ENCODE measurements around the gene PPFIBP1. TPM values are rescaled to one million over a fixed set of nuclear protein-coding genes. Genes with fewer than 3 reads are reported as not detected.

PPFIBP1 gene
- total RNA-seq, 1 experiment from 2014 or later, result 88.6 TPM

DNA sequence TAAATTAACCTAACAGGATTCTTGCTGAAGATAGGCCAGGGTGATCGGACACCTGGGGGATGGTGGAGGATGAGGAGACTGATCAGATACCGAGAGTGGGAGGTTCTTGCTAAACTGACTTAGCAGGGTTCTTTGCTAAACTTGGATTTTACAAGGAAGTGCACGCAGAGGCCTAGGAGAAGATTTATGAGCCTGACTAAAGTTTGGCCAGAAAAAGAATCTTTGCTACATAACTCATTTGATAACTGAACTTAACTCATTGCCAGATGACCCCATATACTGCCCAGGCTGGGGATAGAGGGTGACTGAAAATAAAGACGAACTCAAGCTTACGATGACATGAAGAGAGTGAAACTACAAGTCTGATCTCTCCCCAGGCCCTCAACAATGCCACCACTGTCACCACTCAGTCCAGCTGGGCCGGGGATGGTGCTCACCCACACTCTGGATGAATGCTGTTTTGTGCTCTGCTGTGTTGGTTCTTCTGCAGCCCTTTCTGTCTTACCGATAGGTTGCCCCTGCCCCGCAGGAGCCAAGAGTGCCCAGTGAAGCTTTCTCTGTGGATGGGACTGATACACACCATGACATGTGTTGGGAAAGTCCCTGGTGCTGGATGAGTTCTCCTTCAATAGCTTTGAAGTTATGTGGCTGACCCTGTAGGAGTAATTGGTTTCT, 29.0 kb downstream of the PPFIBP1 start:
- ChIA-PET POLR2A (interaction anchor here (0.6 kb wide), 1 partner anchor 220 kb away, joined by 5 read pairs; no protein-coding TSS in a partner anchor), CTCF (no interaction called here)
- Histone ChIP-seq H3K27ac (ENCODE audit: low read length) (peak overlapping the region; percentile 97), H3K27me3 (ENCODE audit: control insufficient read depth, insufficient read depth, low read length) (no peaks in the 10 kb centered on the region), H3K4me1 (ENCODE audit: control insufficient read depth, insufficient read depth, low read length) (peaks cover 89% of the 10 kb centered on the region), H3K36me3 (ENCODE audit: control insufficient read depth, insufficient read depth, low read length) (no peaks in the 10 kb centered on the region), H3K9me3 (ENCODE audit: control insufficient read depth, insufficient read depth, low read depth, low read length) (no peaks in the 10 kb centered on the region), H3K4me3 (ENCODE audit: low read depth in 2 of 2, low read length in 2 of 2) (peak overlapping the region; percentile 11 to 50)
- intact Hi-C loops (cut with micrococcal nuclease; ENCODE audit: unreplicated experiment) (loop anchor here (2.0 kb wide), 1 partner anchor 28 kb away; the partner anchor contains the start of gene PPFIBP1), in situ Hi-C loops (cut with HindIII; ENCODE audit: low pct_unique_long_range_greater_than_20kb, low sequenced_read_pairs) (no loop called here)
- TF ChIP-seq TCF7L2 (IDR thresholded peaks at IDR 0.05; ENCODE audit: low read depth, low read length) (peak; percentile 76), SIN3A (IDR thresholded peaks at IDR 0.05; ENCODE audit: borderline replicate concordance, insufficient read depth, low read depth, low read length) (no peak), POLR2AphosphoS5 (IDR thresholded peaks at IDR 0.05; ENCODE audit: low read depth, low read length) (no peak)
- TF ChIP-seq, protein P1, sequence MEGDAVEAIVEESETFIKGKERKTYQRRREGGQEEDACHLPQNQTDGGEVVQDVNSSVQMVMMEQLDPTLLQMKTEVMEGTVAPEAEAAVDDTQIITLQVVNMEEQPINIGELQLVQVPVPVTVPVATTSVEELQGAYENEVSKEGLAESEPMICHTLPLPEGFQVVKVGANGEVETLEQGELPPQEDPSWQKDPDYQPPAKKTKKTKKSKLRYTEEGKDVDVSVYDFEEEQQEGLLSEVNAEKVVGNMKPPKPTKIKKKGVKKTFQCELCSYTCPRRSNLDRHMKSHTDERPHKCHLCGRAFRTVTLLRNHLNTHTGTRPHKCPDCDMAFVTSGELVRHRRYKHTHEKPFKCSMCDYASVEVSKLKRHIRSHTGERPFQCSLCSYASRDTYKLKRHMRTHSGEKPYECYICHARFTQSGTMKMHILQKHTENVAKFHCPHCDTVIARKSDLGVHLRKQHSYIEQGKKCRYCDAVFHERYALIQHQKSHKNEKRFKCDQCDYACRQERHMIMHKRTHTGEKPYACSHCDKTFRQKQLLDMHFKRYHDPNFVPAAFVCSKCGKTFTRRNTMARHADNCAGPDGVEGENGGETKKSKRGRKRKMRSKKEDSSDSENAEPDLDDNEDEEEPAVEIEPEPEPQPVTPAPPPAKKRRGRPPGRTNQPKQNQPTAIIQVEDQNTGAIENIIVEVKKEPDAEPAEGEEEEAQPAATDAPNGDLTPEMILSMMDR (IDR thresholded peaks at IDR 0.05), result no peak
- TF ChIP-seq, protein P2, sequence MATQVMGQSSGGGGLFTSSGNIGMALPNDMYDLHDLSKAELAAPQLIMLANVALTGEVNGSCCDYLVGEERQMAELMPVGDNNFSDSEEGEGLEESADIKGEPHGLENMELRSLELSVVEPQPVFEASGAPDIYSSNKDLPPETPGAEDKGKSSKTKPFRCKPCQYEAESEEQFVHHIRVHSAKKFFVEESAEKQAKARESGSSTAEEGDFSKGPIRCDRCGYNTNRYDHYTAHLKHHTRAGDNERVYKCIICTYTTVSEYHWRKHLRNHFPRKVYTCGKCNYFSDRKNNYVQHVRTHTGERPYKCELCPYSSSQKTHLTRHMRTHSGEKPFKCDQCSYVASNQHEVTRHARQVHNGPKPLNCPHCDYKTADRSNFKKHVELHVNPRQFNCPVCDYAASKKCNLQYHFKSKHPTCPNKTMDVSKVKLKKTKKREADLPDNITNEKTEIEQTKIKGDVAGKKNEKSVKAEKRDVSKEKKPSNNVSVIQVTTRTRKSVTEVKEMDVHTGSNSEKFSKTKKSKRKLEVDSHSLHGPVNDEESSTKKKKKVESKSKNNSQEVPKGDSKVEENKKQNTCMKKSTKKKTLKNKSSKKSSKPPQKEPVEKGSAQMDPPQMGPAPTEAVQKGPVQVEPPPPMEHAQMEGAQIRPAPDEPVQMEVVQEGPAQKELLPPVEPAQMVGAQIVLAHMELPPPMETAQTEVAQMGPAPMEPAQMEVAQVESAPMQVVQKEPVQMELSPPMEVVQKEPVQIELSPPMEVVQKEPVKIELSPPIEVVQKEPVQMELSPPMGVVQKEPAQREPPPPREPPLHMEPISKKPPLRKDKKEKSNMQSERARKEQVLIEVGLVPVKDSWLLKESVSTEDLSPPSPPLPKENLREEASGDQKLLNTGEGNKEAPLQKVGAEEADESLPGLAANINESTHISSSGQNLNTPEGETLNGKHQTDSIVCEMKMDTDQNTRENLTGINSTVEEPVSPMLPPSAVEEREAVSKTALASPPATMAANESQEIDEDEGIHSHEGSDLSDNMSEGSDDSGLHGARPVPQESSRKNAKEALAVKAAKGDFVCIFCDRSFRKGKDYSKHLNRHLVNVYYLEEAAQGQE (IDR thresholded peaks at IDR 0.05; ENCODE audit: insufficient read depth in 1 of 2, low read depth in 2 of 2, low read length in 1 of 2), result no peak
- no TSS peak for BruUV-seq (replicated peaks)
- no peak for DNase-seq (ENCODE audit: low read depth, low spot score)
- peak; percentile 58 for ATAC-seq

DNA sequence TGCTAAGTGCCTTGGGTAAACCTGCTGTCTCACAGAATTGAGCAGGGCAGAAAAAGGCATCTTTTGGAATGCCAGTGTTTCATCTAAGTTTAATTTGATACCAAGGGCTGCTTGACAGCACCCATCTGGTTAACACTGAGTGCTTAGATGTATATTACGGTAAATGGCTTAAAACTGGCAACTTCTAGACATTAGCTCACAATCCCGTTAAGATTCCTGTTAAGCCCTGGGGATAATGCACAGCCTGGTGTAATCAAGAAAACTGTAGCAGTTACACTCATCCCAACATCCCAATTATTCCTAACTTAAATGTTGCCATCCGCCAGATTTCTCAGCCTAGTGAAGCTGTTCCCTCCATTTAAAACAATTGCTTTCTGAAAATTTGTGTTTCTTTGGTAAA, 29.9 kb downstream of the PPFIBP1 start:
- POLR2A ChIA-PET, result interaction anchor here (0.6 kb wide), 1 partner anchor 221 kb away, joined by 5 read pairs; no protein-coding TSS in a partner anchor
- TF ChIP-seq SIN3A (IDR thresholded peaks at IDR 0.05; ENCODE audit: borderline replicate concordance, insufficient read depth, low read depth, low read length) (no peak), TCF7L2 (IDR thresholded peaks at IDR 0.05; ENCODE audit: low read depth, low read length) (no peak), POLR2AphosphoS5 (IDR thresholded peaks at IDR 0.05; ENCODE audit: low read depth, low read length) (no peak)
- TF ChIP-seq, protein P1 (IDR thresholded peaks at IDR 0.05), result no peak
- TF ChIP-seq, protein P2 (IDR thresholded peaks at IDR 0.05; ENCODE audit: insufficient read depth in 1 of 2, low read depth in 2 of 2, low read length in 1 of 2), result no peak

More for the DNA sequence above, 29.9 kb downstream of the PPFIBP1 start:
- H3K27me3 ChIP-seq (ENCODE audit: control insufficient read depth, insufficient read depth, low read length), result no peaks in the 10 kb centered on the region
- intact Hi-C loops (cut with micrococcal nuclease; ENCODE audit: unreplicated experiment), result loop anchor here (2.0 kb wide), 1 partner anchor 29 kb away; the partner anchor contains the start of gene PPFIBP1
- no peak for DNase-seq (ENCODE audit: low read depth, low spot score)
- no TSS peak for BruUV-seq (replicated peaks)
- H3K4me3 ChIP-seq (ENCODE audit: low read depth in 2 of 2, low read length in 2 of 2), result peak overlapping the region; percentile 29 to 50; a peak in 3 of 4 replicates
- no peaks in the 10 kb centered on the region for H3K36me3 ChIP-seq (ENCODE audit: control insufficient read depth, insufficient read depth, low read length)
- ATAC-seq, result no peak
- CTCF ChIA-PET, result no interaction called here
- H3K9me3 ChIP-seq (ENCODE audit: control insufficient read depth, insufficient read depth, low read depth, low read length), result no peaks in the 10 kb centered on the region
- peaks cover 82% of the 10 kb centered on the region for H3K4me1 ChIP-seq (ENCODE audit: control insufficient read depth, insufficient read depth, low read length)
- in situ Hi-C loops (cut with HindIII; ENCODE audit: low pct_unique_long_range_greater_than_20kb, low sequenced_read_pairs), result no loop called here
- H3K27ac ChIP-seq (ENCODE audit: low read length), result peak overlapping the region; percentile 97
